Colonic mucosa (tissue), 4 donors: ENCODE measurements around the gene AP2M1. TPM values are rescaled to one million over a fixed set of nuclear protein-coding genes. Genes with fewer than 3 reads are reported as not detected.
A peak's percentile ranks its signal among the peaks of the same experiment; 100 is the strongest.

Experiments
- DNase-seq: peaks from one replicate; pipeline ENCODE4 v3.0.0-alpha.2; 2020
- H3K27ac ChIP-seq: fragments of 200-600 bp; one replicate; pipeline ENCODE4 v1.8.0; 2021
- H3K27me3 ChIP-seq: fragments of 200-600 bp; one replicate; pipeline ENCODE4 v1.8.0; 2021
- H3K36me3 ChIP-seq: fragments of 200-600 bp; one replicate; pipeline ENCODE4 v1.8.0; 2021
- H3K4me1 ChIP-seq: fragments of 200-600 bp; one replicate; pipeline ENCODE4 v1.8.0; 2021; ENCODE audit warnings: mild to moderate bottlenecking
- H3K4me3 ChIP-seq: fragments of 200-600 bp; one replicate; pipeline ENCODE4 v1.8.0; 2021
- H3K9ac ChIP-seq, 2 donors: one replicate each; pipeline ENCODE4 v1.7.0; 2013; ENCODE audit warnings: control low read depth in 2 of 2, low read depth in 2 of 2, low read length in 2 of 2
- H3K9me3 ChIP-seq: fragments of 200-600 bp; one replicate; pipeline ENCODE4 v1.8.0; 2021
- CTCF ChIP-seq: fragments of 200-600 bp; IDR thresholded peaks from one replicate; pipeline ENCODE4 v1.8.0; 2022; ENCODE audit warnings: antibody characterized with exemption, mild to moderate bottlenecking
- intact Hi-C: fragments of 100-400 bp; cut with DNase I; formaldehyde crosslinking; loops from one replicate; pipeline ENCODE4 v1.14.1; 2022
- total RNA-seq, 2 donors: library from RNA; stranded (reverse); fragmentation: NEBNext Ultra II Directional in 1 of 2; extraction: Animal tissue kit (Norgen Biotek cat#: 25700) in 1 of 2; gene quantifications; one replicate each; pipeline ENCODE4 v1.2.1, GENCODE V29; 2021
- donor health status: healthy.
- donor health status: DM: no; HTN: no; CAD: no.
- donor health status: DM: no; HTN: no; CAD: no.

AP2M1 gene
- total RNA-seq, 2 donors from 2014 or later = 206 to 255 TPM

GRCh38 chr3:184230603-184231528, 56.2 kb downstream of the AP2M1 start:
- Histone ChIP-seq H3K9ac (no peak overlapping the region), H3K27ac (no peak overlapping the region), H3K4me1 (peaks cover 9% of the 10 kb centered on the region), H3K36me3 (no peaks in the 10 kb centered on the region), H3K9me3 (no peaks in the 10 kb centered on the region), H3K27me3 (peaks cover 36% of the 10 kb centered on the region), H3K4me3 (peak overlapping the region; percentile 41)
- intact Hi-C loops = no loop called here
- no peak for TF ChIP-seq CTCF
- peak; percentile 45 for DNase-seq

GRCh38 chr3:184231671-184232070, 57.0 kb downstream of the AP2M1 start:
- DNase-seq = no peak
- no peaks in the 10 kb centered on the region for H3K9me3 ChIP-seq
- no peak overlapping the region for H3K4me3 ChIP-seq
- no peak overlapping the region for H3K27ac ChIP-seq
- H3K36me3 ChIP-seq = no peaks in the 10 kb centered on the region
- peaks cover 9% of the 10 kb centered on the region for H3K4me1 ChIP-seq
- no peak for TF ChIP-seq CTCF
- no peak overlapping the region for H3K9ac ChIP-seq
- peaks cover 36% of the 10 kb centered on the region for H3K27me3 ChIP-seq
- intact Hi-C loops = no loop called here

- intact Hi-C loops = no loop called here
- Histone ChIP-seq H3K27ac (no peak overlapping the region), H3K27me3 (peaks cover 34% of the 10 kb centered on the region), H3K4me1 (peaks cover 9% of the 10 kb centered on the region), H3K9ac (no peak overlapping the region), H3K4me3 (no peak overlapping the region), H3K36me3 (no peaks in the 10 kb centered on the region), H3K9me3 (no peaks in the 10 kb centered on the region)
- no peak for TF ChIP-seq CTCF
- no peak for DNase-seq
Measured at GRCh38 chr3:184233127-184233843, 58.6 kb downstream of the AP2M1 start.

Other genes starting within 250 kb of the AP2M1 start
- gene ABCC5, start 157.0 kb upstream of the AP2M1 start, total RNA-seq = 10 to 100 TPM; 15.1 to 16.6 TPM
- not detected for gene HTR3D, start 143.1 kb upstream of the AP2M1 start, total RNA-seq
- not detected for gene HTR3C, start 121.8 kb upstream of the AP2M1 start, total RNA-seq
- gene HTR3E, start 77.8 kb upstream of the AP2M1 start, total RNA-seq = under 1 TPM; 0.13 to 0.52 TPM
- 10 to 100 TPM; 36.0 to 58.3 TPM for gene EIF2B5, start 39.5 kb upstream of the AP2M1 start, total RNA-seq
- gene DVL3, start 19.5 kb upstream of the AP2M1 start, total RNA-seq = 10 to 100 TPM; 60.8 to 64.6 TPM
- gene ABCF3, start 11.3 kb downstream of the AP2M1 start, total RNA-seq = 10 to 100 TPM; 54.6 to 82.4 TPM
- 1 to 10 TPM; 2.1 to 2.3 TPM for gene VWA5B2, start 54.7 kb downstream of the AP2M1 start, total RNA-seq
- 10 to 100 TPM; 25.1 to 78.9 TPM for gene ALG3, start 74.1 kb downstream of the AP2M1 start, total RNA-seq
- gene EEF1AKMT4, start 74.8 kb downstream of the AP2M1 start, total RNA-seq = 10 to 100 TPM in 1 of 2 donors, 1 to 10 TPM in 1; 4.1 to 11.7 TPM
- under 1 TPM in 1 of 2 donors, not detected in 1; 0.19 TPM for gene CAMK2N2, start 86.7 kb downstream of the AP2M1 start, total RNA-seq
- under 1 TPM in 1 of 2 donors, not detected in 1; 0.37 TPM for gene ECE2, start 101.2 kb downstream of the AP2M1 start, total RNA-seq
- gene PSMD2, start 124.4 kb downstream of the AP2M1 start, total RNA-seq = 100 to 1,000 TPM; 166 to 298 TPM
- gene EIF4G1, start 139.8 kb downstream of the AP2M1 start, total RNA-seq = 100 to 1,000 TPM; 263 to 524 TPM
- gene FAM131A, start 162.7 kb downstream of the AP2M1 start, total RNA-seq = 10 to 100 TPM; 15.0 to 22.0 TPM
- 10 to 100 TPM; 61.1 to 71.6 TPM for gene CLCN2, start 186.8 kb downstream of the AP2M1 start, total RNA-seq
- 100 to 1,000 TPM in 1 of 2 donors, 10 to 100 TPM in 1; 98.2 to 130 TPM for gene POLR2H, start 186.9 kb downstream of the AP2M1 start, total RNA-seq
- under 1 TPM in 1 of 2 donors, not detected in 1; 0.17 TPM for gene THPO, start 203.4 kb downstream of the AP2M1 start, total RNA-seq
- 1 to 10 TPM; 2.0 TPM for gene CHRD, start 205.2 kb downstream of the AP2M1 start, total RNA-seq